ENCODE results near the gene NEDD4L. TPM values are rescaled to one million over a fixed set of nuclear protein-coding genes. Genes with fewer than 3 reads are reported as not detected.

The NEDD4L gene
- total RNA-seq, 2 experiments from 2014 or later: 11.2 to 13.7 TPM

GRCh38 chr18:58172031-58172430 lies 128.0 kb downstream of the NEDD4L start:
- no peak overlapping the region for H3K27ac Mint-ChIP-seq
- no peaks in the 10 kb centered on the region for H3K4me1 Mint-ChIP-seq (ENCODE audit: low read depth)
- H3K27me3 ChIP-seq (ENCODE audit: control insufficient read depth in 1 of 2, insufficient read depth in 2 of 2, low read length in 2 of 2): peaks cover 0 to 5% of the 10 kb centered on the region in 2 experiments
- no peaks in the 10 kb centered on the region for H3K27me3 Mint-ChIP-seq
- ChIA-PET POLR2A (no interaction called here), CTCF (no interaction called here)
- H3K4me1 ChIP-seq (ENCODE audit: insufficient read depth, low read length): no peaks in the 10 kb centered on the region
- no peak for ATAC-seq (ENCODE audit: poor library complexity)
- DNase-seq: no peak
- H3K36me3 Mint-ChIP-seq (ENCODE audit: low read depth): no peaks in the 10 kb centered on the region
- intact Hi-C loops (cut with DNase I, micrococcal nuclease): no loop called here
- no peak overlapping the region for H3K4me3 Mint-ChIP-seq
- H3K27ac ChIP-seq (ENCODE audit: low read depth in 1 of 2, low read length in 2 of 2): no peak overlapping the region
- H3K9me3 ChIP-seq (ENCODE audit: control insufficient read depth in 1 of 2, insufficient read depth in 1 of 2, low read length in 2 of 2): no peaks in the 10 kb centered on the region
- no peaks in the 10 kb centered on the region for H3K36me3 ChIP-seq (ENCODE audit: insufficient read depth, low read length)
- TF ChIP-seq CTCF (IDR thresholded peaks at IDR 0.05): no peak
- H3K9me3 Mint-ChIP-seq: no peaks in the 10 kb centered on the region
- H3K4me3 ChIP-seq (ENCODE audit: low read length): no peak overlapping the region

DNA sequence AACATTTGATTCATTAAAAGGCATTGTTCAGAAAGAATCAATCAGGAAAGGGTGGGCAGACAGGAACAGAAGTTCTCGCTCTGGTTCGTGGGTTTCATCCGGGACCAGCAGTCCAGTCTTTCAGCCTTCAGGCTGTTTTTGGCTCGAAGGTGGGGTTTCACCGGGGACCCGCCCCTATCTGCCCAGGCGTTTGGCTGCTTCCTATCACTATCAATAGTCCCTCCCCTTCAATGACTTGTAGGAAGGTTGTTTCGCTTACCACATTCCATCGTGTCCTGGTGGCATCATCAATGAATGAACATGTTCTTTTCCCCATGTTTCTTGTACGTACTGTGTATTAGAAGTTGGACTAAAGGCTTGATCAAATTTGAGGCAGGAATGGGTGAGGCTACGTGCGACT lies 130.3 kb downstream of the NEDD4L start:
- Histone ChIP-seq H3K4me3 (ENCODE audit: low read length) (no peak overlapping the region), H3K27me3 (ENCODE audit: control insufficient read depth in 1 of 2, insufficient read depth in 2 of 2, low read length in 2 of 2) (no peaks in the 10 kb centered on the region), H3K36me3 (ENCODE audit: insufficient read depth, low read length) (no peaks in the 10 kb centered on the region), H3K9me3 (ENCODE audit: control insufficient read depth in 1 of 2, insufficient read depth in 1 of 2, low read length in 2 of 2) (no peaks in the 10 kb centered on the region), H3K4me1 (ENCODE audit: insufficient read depth, low read length) (no peaks in the 10 kb centered on the region), H3K27ac (ENCODE audit: low read depth in 1 of 2, low read length in 2 of 2) (no peak overlapping the region)
- Mint-ChIP-seq H3K36me3 (ENCODE audit: low read depth) (no peaks in the 10 kb centered on the region), H3K4me3 (no peak overlapping the region), H3K9me3 (no peaks in the 10 kb centered on the region), H3K27ac (no peak overlapping the region), H3K27me3 (no peaks in the 10 kb centered on the region), H3K4me1 (ENCODE audit: low read depth) (no peaks in the 10 kb centered on the region)
- intact Hi-C loops (cut with DNase I, micrococcal nuclease): no loop called here
- no peak for DNase-seq
- no peak for ATAC-seq (ENCODE audit: poor library complexity)
- CTCF ChIA-PET: no interaction called here
- POLR2A ChIA-PET: no interaction called here
- no peak for TF ChIP-seq CTCF (IDR thresholded peaks at IDR 0.05)

DNA sequence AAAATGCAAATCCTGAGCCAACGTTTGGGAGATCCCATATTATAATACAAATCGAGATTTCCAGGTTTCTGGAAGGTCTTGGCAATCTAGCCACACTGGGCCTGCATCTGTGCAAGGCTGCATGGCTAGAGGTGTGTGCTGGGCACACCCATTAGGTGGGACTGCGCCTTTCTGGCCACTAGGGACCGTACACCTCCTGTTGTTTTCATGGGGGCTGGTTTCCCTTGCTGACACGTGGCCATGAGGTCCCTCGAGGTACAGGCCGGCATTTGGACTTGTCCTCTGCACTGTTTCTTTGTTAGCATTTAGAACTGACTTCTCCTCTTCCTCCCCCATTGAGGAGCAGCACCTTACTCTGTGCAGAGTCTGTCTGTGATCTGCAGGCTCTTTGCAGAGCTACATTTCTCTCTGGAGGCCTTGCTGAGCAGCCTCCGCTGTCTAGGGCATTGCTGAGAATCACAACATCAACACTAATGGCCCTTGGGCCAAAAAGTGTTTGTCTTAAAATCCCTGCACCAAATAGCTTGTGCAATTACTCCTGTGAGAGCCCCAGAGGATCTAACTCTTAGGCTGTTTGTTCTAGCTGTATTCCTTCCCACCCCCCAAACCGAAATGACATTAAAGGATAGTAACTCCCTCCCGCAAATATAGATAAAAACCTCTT lies 131.2 kb downstream of the NEDD4L start:
- no peak for TF ChIP-seq CTCF (IDR thresholded peaks at IDR 0.05)
- no peaks in the 10 kb centered on the region for H3K9me3 Mint-ChIP-seq
- Histone ChIP-seq H3K4me3 (ENCODE audit: low read length) (no peak overlapping the region), H3K36me3 (ENCODE audit: insufficient read depth, low read length) (no peaks in the 10 kb centered on the region), H3K9me3 (ENCODE audit: control insufficient read depth in 1 of 2, insufficient read depth in 1 of 2, low read length in 2 of 2) (no peaks in the 10 kb centered on the region), H3K27me3 (ENCODE audit: control insufficient read depth in 1 of 2, insufficient read depth in 2 of 2, low read length in 2 of 2) (no peaks in the 10 kb centered on the region), H3K4me1 (ENCODE audit: insufficient read depth, low read length) (no peaks in the 10 kb centered on the region), H3K27ac (ENCODE audit: low read depth in 1 of 2, low read length in 2 of 2) (no peak overlapping the region)
- H3K27ac Mint-ChIP-seq: no peak overlapping the region
- no peak overlapping the region for H3K4me3 Mint-ChIP-seq
- no peaks in the 10 kb centered on the region for H3K27me3 Mint-ChIP-seq
- ATAC-seq (ENCODE audit: poor library complexity) (no peak), DNase-seq (no peak)
- ChIA-PET CTCF (no interaction called here), POLR2A (no interaction called here)
- intact Hi-C loops (cut with DNase I, micrococcal nuclease): loop anchor here in 1 of 2 experiments (5.0 kb wide), 1 partner anchor 293 kb away; no protein-coding TSS in a partner anchor
- H3K4me1 Mint-ChIP-seq (ENCODE audit: low read depth): no peaks in the 10 kb centered on the region
- H3K36me3 Mint-ChIP-seq (ENCODE audit: low read depth): no peaks in the 10 kb centered on the region

All from CD4-positive, alpha-beta T cell (primary cell).